ENCODE measurements around the gene CDC42EP2.
A peak's percentile ranks its signal among the peaks of the same experiment; 100 is the strongest.

The CDC42EP2 gene, protein sequence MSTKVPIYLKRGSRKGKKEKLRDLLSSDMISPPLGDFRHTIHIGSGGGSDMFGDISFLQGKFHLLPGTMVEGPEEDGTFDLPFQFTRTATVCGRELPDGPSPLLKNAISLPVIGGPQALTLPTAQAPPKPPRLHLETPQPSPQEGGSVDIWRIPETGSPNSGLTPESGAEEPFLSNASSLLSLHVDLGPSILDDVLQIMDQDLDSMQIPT

DNA sequence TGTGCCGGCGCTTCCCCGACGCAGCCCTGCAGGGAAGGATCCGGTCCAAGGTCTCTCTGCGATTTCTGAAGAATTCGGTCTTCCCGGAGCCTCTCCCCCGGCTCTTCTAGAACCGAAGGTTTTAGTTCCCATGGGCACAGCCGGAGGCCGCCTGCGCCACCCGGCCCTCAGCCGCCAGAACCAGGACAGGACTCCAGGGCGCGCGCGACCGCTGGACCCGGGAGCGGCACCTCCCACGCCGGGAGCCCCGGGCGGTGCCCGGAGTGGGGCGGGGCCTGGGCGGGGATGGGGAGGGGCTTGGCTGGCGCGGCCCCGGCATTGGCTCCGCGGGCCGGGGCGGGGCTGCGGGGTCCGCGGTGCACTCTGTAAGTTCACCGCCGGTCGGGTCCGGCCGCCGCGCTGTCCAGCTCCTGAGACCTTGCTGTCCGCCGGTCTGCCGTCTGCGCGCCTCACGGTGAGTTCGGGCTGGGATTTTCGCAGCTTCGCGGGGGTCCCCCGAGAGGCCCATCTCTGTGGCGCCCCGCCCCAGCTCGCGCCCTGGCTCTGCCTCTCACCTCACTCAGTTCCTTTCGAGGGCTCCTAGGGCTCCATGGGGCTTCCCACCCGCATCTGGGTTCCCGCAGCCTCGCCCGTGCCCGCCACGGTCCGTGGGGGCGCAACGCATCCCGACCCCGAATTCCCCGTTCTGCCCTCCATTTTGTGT lies at the start of gene CDC42EP2:
CDC42EP2 (plus strand) TSS at position 366 of the 703 bp plus-strand sequence. CDS start 6,033 bp downstream, outside the sequence.
- DNase-seq, result no peak

DNA sequence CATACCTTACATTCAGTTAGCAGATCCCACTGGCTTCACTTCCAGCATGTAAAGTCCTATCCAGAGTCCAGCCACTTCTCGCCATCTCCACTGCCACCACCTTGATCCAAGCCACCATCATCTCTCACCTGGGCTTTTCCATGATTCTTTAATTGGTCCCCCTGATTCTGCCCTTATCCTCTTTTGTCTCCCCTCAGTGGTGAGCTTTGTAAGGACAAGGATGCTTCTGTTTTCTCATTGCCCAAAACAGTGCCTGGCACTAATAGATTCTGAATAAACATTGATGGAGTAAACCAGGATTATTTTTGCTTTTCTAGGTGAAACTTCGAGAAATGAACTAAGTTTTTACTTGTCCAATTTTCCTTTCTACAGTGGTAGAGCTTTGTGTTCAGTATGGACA lies 48.5 kb upstream of the CDC42EP2 start:
- no peak for DNase-seq

DNA sequence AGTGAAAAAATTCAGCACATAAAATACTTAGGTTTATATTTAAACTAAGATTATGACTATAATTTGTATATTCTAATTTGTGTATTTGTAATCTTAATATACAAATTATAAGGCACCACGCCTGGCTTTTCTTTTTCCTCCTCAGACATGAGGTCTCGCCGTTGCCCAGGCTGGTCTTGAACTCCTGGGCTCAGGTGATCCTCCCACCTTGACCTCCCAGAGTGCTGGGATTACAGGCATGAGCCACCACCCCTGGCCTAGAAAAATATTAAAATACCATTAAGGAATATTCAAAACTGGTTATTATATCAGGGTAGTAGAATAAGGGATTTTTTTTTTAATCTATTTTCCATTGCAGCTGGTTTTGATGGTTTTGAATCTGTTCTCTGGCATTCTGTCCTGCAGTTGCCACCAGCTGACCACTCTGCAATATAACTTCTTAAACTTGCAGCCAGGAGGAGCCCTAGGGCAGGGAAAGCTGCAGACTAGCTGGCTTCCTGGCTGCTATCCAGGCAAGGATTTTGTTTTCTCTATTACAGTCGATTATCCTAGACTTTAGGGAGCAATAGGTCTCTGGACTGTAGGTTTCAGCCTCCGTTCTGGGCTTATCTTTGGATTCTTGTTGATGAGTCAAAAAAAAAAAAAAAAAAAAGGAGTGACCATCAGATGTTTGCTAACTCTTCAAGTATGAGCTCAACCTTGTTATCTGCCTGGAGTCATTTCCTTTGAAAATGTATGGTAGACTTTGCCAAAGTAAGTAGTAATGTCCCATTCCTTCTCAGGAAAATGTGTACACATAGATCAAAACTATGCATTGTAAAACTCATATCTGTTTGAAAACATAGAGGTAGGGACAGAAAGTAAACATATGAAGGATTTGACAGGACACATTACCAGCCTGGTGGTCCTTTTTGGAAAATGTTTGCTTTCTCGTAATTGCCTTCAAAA lies 39.7 kb upstream of the CDC42EP2 start:
- no peak for DNase-seq

DNA sequence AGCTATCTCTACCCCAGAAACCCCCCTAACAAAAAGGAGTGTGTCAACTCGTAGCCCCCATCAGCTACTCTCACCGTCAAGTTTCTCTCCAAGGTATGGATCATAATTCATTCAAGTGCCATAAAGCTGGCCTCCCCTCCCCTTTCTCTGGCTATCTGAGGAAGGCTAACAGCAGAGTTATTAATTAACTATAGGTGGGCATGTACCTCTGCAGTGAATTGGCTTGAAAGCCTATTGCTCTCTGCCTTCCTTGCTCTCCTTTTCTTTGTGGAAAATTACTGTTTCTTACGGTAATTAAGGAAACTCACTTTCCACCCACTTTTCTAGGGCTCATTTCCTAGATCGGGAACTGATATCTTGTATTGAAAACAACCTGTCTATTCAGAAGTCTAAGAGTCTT lies 38.8 kb upstream of the CDC42EP2 start:
- no peak for DNase-seq

DNA sequence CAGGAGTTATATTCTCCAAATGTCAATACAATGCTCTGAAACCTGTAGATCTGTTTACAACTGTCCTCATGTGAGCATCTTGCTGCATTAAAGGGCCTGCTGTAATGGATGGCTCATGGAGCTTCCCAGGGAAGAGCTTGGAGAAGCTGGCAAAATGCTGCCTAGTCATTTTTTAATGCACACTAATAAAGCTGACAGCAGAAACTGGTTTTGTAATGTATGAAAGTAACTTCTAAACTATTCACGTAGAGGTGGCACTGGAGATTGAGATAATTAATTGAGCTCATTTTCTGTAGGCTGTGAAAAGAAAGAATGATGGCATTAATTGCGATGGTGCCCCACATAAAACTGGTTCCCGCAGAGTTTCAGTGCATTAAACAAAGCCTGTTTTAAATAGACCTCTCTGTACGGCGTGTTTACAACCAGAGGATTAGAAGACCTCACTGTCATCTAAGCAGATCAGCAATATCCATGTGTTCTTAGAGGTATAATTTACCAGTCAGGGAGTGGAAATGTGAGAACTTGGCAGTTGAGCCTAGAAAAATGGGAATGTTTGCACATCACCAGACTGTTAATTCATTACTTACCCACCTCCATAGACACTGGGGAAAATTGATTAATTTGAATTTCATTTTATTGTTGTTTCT lies 36.9 kb upstream of the CDC42EP2 start:
- peak; percentile 16 for DNase-seq

DNA sequence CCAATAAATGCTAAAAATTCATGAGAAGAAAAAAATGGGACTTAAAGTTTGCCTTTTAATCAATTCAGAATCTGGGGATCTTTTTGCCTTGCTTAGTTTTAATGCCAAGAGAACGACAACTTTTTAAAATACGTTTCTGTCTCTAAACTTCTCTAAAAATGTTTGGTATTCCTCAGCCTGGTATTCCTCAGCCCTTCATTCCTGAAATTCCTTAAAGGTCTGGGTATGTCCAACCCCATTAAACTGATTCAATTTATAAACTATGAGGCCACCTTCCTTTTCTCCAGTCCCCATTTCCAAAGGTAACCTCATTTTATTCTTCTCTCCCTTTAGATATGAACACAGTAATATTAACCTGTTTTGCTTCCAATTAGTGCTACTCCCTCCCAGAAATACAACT lies 36.3 kb upstream of the CDC42EP2 start:
- no peak for DNase-seq

DNA sequence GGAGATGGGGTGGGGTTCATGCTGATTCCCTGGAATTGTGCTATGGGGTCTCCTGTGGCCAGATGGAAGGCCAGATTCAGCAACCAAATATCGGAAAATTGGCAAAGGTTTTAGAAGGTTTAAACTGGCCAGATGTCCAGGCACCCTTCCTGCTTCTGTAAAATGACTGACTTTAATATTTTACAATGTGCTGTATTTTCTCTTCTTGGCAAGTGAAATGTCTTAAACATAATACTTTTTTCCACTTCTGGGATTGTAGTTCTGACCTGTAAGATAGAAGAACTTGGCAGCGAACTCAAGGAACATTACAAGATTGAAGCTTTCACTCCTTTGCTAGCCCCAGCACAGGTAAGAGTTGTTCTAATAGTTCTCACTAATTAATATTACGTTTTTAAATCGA lies 35.4 kb upstream of the CDC42EP2 start:
- DNase-seq, result no peak

DNA sequence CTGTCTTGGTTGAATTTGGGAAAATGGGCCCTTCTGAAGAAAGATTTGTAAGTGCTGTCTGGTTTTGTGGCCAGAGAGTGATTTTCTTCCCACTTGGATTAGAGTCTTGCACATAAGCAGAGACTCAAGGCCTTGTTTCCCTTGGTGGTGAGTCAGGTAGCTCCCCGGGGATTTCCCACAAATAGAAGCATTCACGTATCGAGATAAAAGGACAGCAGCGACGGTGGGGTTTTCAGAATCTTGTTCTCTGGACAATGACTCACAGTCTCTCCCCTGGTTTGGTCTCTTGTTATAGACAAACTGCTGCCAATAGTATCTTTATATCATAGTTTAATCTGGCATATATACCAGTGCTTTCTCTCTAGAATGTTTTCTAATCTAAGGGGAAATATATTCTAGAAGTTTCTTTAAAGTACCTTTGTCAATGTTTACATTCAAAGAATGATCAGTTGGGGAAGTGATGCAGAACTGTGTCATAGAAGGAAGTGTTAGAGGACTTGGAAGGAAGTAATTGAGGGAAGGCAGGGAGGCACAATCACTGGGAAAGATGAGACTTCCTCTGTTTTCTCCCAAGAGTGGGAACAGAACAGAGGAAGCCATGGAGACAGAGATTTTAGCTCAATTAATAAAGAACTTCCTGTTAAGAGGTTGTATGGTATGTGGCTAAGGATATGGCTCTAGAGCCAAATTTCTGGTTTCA lies 34.8 kb upstream of the CDC42EP2 start:
- no peak for DNase-seq

DNA sequence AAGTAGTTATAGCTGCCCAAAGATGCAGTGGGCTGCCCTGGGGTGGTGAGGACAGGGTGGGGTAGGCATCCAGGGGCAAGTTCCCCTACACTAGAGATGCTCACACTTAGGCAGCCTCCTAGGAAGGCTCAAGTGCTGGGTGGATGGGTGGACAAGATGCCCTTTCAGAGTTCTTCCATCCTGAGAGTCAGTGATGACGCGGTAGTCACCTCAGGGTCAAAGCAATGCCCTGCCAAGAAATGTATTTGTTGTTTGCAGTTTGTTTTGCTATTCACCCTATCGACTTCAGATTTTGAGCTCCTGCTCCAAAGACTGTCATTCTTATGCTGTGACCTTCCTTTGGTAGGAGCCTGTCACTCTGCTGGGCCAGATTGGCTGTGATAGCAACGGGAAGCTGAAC lies 34.0 kb upstream of the CDC42EP2 start:
- DNase-seq, result no peak

DNA sequence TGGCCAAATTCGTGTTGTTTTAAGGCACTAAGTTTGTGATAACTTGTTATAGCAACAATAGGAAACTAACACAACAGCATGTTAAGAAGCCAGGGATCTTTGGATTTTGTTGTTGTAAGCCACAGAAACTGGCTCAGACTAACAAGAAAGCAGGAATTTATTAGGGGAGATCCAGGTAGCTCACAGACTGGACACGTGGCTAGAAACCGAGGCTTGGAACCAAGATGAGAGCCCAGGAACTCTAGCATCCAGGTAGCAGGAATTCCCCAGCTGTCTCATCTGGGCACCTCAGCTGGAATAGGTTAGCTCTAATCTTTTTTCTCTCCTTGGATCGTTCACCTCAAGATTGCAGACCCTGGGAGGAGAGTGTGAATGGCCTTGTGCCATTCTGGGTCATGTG lies 28.0 kb upstream of the CDC42EP2 start:
- no peak for DNase-seq

DNA sequence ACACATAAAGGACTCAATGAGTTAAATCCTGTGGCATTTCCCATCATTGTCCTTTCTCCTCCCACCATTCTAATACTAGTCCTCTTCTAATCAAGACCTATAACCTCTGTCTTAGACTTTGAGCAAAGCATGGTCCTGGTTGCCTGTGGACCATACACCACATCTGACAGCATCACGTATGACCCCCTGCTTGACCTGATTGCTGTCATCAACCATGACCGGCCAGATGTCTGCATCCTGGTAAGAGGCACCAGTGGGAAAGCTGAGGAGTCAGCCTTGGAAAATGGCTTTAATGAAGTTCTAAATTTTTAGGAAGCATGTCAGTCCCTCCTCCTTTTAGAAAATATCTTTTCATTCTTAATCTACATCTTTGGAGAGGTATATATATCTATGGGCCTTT lies 27.1 kb upstream of the CDC42EP2 start:
- no peak for DNase-seq

DNA sequence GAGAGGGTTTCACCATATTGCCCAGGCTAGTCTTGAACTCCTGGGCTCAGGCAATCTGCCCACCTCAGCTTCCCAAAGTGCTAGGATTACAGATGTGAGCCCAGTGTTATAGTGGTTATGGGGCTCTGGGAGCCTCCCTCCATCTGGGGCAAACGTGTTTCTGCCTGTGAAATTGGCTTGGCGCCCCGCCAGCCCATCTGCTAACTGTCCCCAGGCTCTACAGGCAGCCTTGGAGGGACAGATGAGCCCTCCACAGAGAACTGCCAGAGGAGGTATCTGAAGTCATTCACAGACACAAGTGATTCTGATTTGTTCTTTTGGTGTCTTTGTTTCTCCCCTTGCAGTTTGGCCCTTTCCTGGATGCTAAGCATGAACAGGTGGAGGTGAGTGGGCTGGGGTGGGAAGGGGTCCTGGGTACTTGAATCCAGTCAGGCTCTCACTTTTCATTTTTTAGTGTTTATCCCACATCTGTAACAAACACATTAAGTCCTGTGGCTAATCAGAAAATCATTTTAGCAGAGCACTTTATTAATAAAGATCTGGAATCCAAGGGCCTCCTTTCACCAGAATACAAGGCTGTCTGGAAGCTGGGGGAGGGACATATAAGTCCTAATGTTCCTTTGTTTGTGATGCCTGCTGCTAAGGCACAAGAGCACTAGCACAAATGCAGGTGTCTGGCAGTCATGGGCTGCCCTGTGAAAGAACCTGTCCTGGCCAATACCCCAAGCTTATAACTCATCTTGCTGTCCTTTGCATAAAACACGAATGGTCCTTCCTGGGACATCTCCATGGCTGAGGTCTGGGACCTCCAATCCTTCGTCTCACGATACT lies 25.7 kb upstream of the CDC42EP2 start:
- no peak for DNase-seq

DNA sequence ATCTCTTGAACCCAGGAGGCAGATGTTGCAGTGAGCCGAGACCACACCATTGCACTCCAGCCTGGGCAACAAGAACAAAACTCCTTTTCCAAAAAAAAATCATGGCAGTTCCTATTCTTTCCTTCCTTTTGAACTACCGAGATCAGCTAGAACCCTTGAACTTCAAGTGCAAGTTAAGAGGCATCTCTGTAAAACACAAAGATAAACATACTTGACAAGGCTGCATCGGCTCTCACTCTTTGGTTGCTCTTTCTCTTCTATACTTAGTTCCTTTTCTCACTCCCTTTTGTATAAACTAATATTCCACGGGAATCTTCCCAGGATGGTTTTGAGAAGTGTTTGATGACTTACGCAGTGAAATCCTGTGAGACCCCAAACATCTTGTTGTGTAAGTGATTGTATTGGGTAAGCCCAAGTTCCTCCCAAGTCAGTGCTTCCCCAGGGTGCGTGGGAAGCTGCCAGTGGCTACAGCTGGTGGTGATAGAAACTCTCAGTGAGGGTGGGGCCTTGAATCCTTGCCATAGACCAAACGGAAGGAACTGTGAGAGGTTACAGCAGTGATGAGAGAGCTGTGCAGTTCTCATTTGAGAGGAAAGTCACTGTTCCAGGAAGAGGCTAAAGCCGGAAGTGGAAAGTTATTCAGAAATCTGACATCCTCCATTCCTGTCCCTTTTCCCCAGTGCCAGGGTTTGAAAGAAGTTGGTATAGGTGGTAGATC lies 24.1 kb upstream of the CDC42EP2 start:
- DNase-seq, result no peak

DNA sequence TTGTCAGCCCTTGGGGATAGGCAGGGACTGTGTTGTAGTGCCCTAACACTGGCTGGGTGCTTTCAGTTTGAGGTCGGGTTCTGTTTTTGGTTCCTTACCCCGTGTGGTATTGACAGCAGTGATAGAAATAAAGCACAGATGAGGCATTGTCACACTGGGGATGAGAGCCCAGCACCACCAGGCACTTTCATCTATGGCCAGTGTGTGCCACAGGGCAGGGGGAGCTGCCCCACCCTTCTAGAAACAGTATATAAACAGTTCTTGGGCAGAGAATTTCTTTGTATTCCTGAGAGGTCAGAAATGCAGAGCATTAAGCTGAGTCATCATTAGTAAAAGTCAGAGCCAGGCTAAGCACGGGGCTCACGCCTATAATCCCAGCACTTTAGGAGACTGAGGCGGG lies 23.1 kb upstream of the CDC42EP2 start:
- DNase-seq, result no peak

DNA sequence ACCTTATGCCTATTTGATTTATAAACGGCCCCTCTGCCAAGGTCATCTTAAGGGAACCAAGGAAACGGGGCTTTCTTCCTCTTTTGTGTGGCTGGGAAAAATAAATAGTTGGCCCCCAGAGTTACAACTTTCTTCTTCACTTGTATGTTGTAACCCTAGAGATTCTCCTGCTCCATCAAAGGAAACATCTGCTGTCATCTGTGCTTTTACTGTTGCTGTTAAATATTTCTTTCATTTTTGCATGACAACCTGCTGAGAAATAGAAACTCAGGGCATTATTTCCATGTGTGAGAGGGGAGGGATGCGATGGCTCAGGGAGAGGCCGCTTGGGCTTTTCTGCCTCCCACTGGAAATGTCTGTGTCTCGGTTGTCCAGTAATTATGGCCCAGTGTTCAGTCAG lies 21.8 kb upstream of the CDC42EP2 start:
- DNase-seq, result no peak

DNA sequence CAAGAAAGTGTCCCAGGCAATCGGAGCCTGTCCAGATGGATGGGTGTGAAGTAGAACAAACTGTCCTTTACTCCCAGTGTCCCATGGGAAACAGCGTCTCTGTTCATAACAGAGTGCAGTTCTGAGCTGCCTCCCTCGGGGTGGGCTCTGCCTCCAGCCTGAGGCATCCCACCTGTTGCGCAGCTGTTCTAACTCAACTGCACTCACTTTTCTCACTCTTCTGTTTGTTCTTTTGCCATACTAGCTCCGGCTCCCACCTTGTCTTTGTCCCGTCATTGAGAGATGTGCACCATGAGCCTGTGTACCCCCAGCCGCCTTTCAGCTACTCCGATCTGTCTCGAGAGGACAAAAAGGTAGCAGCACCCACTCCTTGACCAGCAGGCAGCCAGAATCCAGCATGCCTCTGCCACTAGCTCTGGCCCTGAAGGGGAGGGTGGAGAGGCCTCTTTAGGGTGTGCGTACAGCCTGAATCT lies 20.7 kb upstream of the CDC42EP2 start:
- no peak for DNase-seq

DNA sequence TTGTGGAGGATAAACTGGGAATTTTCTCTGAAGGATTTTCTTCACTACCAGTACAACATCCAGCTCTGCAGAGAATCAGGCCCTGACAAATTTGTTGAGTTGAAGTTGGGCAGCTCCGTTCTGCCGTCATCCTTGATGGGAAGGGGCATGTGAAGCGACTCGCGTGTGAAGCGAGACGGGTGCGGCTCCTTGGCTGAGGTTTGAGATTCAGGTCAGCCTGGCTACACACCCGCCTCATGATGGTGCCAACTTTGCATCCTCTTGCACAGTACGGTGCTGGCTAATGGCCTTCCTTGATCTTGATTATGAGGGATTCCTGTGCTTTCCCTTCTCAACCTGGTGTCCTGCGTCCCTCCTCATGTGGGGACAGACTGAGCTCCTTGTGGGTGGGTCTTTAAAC lies 19.7 kb upstream of the CDC42EP2 start:
- no peak for DNase-seq

DNA sequence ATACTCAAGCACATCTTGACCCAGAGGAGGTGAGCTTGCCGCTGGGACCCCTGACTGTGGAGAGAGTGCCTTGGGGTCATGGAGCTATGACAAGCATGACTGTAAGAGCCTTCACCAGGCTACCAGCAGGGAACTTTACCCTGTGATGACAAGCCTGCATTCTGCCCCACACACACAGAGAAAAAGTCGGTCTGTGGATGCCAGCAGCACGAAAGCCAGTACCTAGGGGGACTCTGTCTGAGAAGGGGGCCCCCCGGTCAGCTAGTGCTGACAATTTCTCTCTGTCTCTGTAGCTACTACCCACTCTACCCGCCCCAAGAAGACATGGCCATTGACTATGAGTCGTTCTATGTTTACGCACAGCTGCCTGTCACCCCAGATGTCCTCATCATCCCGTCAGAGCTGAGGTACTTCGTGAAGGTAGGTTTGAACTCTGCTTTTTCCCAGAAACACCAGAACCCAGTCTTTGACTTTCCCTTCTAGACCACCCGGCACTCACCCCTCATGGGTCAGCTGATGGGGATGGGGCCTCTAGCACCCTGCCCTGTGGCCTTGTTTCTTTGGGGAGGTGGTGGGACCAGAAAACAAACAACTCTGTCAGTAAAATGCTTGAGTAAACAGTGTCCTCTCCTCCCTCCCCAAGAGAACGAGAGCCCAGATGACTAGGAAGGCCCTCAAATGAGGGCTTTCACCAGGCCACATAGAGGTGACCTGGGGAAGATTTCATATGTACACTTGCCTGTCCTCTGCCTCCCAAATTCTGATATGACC lies 18.9 kb upstream of the CDC42EP2 start:
- DNase-seq, result no peak

DNA sequence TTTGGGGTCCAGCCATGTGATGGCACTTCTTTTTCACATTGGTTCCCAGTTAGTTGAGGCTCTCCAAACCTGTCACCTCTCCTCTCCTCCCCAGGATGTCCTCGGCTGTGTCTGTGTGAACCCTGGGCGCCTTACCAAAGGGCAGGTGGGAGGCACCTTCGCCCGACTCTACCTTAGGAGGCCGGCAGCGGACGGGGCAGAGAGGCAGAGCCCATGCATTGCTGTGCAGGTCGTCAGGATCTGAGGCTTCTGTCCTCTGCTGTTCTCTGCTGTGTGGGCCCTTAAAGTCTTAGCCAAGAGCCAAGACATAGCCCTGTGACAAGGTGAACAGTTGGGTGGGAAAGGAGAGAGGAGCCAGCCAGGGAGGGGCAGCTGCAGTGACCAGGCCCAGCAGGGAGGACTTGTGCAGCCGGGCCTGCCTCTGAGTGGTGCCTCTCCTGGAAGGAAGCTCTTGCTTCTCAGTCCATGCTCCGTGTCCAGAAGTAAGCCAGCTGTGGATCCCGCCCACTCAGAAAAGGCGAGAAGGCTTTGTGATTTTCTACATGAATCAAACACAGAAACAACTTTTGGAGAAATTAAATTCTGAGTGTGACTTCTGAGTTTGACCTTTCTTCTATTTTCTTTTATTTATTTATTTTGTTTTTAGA lies 17.5 kb upstream of the CDC42EP2 start:
- DNase-seq, result no peak
